Measurements from ENCODE around the gene TTYH2.

DNA sequence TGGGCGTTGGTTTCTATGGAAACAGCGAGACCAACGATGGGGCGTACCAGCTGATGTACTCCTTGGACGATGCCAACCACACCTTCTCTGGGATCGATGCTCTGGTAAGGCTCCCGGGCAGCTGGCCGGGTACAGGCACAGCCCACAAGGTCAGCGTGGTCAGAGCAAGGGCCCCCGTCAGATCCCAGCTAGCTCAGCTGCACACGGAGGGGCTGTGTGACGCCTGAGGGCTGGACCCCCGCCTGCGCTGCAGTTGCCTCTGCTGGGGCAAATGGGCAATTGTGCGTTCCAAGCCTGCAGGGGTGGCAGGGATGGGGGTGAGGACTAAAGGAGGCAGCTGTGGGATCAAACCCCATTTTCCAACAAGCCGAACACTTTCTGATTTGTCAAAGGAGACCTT, 17.5 kb downstream of the TTYH2 start:
- TF ChIP-seq, protein P1, sequence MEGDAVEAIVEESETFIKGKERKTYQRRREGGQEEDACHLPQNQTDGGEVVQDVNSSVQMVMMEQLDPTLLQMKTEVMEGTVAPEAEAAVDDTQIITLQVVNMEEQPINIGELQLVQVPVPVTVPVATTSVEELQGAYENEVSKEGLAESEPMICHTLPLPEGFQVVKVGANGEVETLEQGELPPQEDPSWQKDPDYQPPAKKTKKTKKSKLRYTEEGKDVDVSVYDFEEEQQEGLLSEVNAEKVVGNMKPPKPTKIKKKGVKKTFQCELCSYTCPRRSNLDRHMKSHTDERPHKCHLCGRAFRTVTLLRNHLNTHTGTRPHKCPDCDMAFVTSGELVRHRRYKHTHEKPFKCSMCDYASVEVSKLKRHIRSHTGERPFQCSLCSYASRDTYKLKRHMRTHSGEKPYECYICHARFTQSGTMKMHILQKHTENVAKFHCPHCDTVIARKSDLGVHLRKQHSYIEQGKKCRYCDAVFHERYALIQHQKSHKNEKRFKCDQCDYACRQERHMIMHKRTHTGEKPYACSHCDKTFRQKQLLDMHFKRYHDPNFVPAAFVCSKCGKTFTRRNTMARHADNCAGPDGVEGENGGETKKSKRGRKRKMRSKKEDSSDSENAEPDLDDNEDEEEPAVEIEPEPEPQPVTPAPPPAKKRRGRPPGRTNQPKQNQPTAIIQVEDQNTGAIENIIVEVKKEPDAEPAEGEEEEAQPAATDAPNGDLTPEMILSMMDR (IDR thresholded peaks at IDR 0.05): no peak
- no peak for TF ChIP-seq POLR2A (IDR thresholded peaks at IDR 0.05)

Data from uterus (tissue), 2 donors.